ENCODE results near the gene BMAL2.

DNA sequence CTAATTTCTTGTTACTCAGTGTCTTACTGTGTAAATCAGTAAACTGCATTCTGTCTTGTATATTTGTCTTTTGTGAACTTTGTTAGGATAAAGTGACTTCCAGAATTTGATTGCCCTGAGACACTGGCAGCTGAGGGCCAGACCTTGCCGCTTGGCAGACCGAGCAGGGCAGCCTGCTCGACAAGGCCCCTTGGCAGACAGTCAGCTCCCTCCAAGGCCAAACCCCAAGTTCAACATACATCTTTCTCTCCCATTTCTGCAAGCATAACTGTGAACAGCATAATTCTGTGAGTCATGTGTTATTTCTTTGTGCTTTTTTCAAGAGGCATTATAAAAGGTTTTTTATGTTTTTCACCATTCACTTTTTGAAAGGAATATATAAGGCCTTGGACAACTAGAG is 39.2 kb upstream of the BMAL2 start:
- TF ChIP-seq, protein P1, sequence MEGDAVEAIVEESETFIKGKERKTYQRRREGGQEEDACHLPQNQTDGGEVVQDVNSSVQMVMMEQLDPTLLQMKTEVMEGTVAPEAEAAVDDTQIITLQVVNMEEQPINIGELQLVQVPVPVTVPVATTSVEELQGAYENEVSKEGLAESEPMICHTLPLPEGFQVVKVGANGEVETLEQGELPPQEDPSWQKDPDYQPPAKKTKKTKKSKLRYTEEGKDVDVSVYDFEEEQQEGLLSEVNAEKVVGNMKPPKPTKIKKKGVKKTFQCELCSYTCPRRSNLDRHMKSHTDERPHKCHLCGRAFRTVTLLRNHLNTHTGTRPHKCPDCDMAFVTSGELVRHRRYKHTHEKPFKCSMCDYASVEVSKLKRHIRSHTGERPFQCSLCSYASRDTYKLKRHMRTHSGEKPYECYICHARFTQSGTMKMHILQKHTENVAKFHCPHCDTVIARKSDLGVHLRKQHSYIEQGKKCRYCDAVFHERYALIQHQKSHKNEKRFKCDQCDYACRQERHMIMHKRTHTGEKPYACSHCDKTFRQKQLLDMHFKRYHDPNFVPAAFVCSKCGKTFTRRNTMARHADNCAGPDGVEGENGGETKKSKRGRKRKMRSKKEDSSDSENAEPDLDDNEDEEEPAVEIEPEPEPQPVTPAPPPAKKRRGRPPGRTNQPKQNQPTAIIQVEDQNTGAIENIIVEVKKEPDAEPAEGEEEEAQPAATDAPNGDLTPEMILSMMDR (IDR thresholded peaks at IDR 0.05; ENCODE audit: low read length), result no peak
- TF ChIP-seq EZH2phosphoT487 (IDR thresholded peaks at IDR 0.05; ENCODE audit: low read length), result no peak

Data from MM.1S (cell line).